NCI-H82 (cell line): ENCODE measurements around the gene FKBP1C.
"Not testable (repeated sequence)": the region's sequence is repeated elsewhere in the genome, so short reads cannot be mapped to it uniquely, and the experiment has no call there.

Experiments used
- DNase-seq: peaks from one replicate; lab custom pipeline; 2025; lab: John Stamatoyannopoulos, UW

The FKBP1C gene

GRCh38 chr6:63211343-63211742 is at the start of gene FKBP1C:
FKBP1C (plus strand) TSS chr6:63211469.
- DNase-seq, result not testable (repeated sequence)

DNA sequence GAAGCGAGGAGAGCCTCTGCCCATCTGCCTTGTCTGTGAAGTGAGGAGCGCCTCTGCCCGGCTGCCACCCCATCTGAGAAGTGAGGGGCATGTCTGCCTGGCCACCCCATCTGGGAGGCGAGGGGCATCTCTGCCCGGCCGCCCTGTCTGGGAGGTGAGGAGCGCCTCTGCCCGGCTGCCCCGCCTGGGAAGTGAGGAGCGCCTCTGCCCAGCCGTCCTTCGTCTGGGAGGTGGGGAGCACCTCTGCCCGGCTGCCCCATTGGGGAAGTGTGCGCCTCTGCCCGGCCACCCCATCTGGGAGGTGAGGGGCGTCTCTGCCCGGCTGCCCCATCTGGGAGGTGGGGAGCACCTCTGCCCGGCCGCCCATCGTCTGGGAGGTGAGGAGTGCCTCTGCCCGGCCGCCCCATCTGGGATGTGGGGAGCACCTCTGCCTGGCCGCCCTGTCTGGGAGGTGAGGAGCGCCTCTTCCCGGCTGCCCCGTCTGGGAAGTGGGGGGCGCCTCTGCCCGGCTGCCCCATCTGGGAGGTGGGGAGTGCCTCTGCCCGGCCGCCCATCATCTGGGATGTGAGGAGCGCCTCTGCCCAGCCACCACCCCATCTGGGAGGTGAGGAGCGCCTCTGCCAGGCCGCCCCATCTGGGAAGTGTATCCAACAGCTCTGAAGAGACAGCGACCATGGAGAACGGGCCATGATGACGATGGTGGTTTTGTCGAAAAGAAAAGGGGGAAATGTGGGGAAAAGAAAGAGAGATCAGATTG is 47.0 kb upstream of the FKBP1C start:
- DNase-seq, result not testable (repeated sequence)

DNA sequence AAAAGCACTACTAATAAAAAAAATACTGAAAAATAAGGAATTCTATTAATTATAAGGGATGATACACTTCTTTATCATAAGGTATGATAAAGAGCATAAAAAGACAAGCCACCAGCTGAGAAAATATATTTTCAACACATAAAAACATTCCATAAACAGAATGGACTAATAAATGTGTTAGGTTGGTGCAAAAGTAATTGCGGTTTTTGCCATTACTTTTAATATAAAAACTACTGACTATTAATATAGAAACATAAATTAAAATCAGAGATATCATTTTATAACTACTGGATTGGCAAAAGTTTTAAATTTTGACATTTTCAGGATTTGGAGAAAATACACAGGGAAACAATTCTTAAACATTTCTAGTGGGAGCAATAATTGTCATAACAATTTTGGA is 37.1 kb upstream of the FKBP1C start:
- DNase-seq, result no peak

GRCh38 chr6:63176181-63176580 is 35.1 kb upstream of the FKBP1C start:
- no peak for DNase-seq

GRCh38 chr6:63180367-63180766 is 30.9 kb upstream of the FKBP1C start:
- no peak for DNase-seq

DNA sequence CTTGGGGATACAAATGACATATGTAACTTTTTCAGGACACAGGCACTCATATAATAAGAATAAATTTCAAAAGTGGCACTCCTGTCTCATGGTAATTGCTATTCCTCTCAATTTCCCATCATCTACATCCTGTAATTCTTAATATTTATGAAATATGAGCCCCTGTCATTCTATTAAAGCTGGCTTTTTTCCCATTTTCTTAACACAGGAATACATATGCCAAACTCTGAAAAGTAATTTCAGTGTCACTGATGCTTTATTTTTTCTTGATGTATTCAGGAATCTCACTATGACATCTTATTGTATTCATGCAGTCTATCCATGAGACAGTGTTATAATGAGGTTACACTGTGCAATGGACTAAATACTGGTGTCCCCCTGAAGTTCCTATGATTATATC is 24.3 kb upstream of the FKBP1C start:
- DNase-seq, result no peak

DNA sequence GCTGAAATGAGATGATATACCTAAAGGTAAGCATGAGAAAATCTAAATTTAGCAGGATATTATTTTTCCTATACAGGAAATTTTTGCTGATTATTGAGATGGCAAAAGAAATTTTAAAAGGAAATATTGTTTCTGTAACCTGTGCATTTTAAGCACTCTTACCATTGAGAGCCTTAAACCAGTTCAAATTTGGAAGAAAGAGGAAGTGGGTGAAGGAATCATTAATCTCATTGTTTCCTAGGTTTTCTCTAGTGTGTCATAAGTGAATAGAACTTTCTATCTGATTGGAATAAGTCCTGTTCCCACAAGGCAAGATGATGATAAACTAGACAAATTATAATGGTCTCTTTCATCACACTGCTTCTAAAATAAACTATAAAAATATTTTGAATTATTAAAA is 22.4 kb upstream of the FKBP1C start:
- no peak for DNase-seq

DNA sequence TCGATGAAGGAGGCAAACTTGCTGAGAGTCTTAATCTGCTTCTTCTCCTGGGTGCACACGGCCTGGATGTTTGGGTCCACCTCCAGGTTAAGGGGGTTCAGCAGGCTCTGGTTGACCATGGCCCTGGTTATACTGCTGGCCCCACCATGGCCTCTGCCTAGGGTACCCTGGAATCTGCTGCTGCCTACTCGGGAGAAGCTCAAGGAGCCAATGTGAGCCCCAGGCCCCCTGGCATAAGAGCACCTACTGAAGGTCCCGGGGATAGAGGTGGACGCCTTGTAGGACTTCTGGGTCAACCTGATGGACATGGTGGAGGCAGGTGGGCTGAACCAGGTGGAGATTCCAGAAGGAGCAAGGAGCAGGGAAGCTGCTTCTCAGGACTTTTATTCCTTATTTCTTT is 17.9 kb upstream of the FKBP1C start:
- no peak for DNase-seq

GRCh38 chr6:63197741-63198140 is 13.5 kb upstream of the FKBP1C start:
- no peak for DNase-seq

GRCh38 chr6:63213325-63213724 is 2.1 kb downstream of the FKBP1C start:
- DNase-seq, result no peak

GRCh38 chr6:63214816-63215215 is 3.5 kb downstream of the FKBP1C start:
- DNase-seq, result no peak

DNA sequence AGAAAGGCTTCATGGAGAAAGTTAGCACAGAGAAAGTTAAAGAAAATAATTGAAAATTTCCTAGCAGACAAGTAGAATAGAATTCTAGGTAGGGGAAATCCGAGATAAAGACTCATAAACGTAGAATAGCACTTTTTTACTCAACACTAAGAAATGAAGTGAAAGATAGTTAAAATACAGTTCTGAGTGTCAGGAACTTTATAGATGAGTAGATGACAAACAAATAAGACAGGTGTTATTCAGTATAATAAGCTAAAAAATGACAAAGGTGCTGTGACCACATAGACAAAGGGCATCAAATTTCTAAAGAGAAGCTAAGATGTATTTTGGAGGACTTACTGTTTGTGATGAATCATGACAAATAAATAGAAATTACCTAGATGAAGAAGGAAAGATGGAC is 12.9 kb downstream of the FKBP1C start:
- DNase-seq, result no peak

DNA sequence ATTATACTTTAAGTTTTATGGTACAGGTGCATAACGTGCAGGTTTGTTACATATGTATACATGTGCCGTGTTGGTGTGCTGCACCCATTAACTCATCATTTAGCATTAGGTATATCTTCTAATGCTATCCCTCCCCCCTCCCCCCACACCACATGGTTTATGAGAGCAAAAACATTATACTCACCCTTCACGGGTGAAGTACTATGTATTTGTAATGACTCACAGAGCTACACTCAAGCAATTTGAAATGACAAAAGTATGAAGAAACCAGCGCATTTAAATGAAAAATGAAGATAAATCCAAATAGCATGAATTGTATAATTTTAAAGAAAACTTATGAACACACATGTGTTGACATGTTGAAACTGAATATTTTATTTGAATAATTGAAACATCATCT is 14.7 kb downstream of the FKBP1C start:
- not testable (repeated sequence) for DNase-seq

DNA sequence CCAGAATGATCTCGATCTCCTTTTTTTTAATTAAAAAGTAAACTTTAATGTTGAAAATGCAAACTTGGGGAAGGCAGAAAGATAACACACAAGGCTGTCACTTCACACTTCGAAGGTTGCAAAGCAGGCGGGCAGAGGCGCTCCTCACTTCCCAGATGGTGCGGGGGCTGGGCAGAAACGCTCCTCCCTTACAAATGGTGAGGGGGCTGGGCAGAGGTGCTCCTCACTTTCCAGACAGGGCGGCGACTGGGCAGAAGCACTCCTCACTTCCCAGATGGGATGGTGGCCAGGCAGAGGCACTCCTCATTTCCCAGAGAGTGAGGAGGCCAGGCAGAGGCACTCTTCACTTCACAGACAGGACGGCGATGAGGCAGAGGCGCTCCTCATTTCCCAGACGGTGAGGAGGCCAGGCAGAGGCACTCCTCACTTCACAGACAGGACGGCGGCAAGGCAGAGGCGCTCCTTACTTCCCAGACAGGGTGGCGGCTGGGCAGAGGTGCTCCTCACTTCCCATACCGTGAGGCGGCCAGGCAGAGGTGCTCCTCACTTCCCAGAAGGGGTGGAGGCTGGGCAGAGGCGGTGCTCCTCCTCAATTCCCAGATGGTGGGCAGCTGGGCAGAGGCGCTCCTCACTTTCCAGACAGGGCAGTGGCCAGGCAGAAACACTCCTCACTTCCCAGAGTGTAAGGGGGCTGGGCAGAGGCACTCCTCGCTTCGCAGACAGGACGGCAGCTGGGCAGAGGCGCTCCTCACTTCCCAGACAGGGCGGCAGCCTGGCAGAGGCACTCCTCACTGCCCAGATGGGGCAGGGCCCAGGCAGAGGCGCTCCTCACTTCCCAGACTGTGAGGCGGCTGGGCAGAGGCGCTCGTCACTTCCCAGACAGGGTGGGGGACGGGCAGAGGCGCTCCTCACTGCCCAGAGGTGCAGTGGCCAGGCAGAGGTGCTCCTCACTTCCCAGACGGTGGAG is 16.9 kb downstream of the FKBP1C start:
- DNase-seq, result not testable (repeated sequence)

DNA sequence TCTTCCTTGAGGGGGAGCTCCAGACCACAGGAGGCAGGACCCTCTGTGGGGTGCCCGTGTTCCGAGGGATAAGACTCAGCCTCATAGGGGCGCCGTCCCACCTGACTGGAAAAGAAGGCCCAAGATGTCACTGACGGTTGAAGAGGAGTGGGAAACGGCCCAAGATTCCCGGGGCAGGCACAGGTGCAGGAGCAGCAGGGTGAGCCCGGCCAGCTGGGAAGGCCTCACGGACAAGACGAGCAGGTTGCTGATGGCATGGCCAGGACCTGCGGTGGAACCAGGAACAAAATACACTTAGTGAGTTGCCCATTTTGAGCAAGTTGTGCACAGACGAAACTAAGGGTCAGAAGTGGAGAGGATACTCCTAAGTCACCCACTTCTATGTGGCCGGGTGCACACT is 18.8 kb downstream of the FKBP1C start:
- DNase-seq, result not testable (repeated sequence)

- DNase-seq, result not testable (repeated sequence)
Observed at GRCh38 chr6:63230511-63230910, 19.2 kb downstream of the FKBP1C start.

DNA sequence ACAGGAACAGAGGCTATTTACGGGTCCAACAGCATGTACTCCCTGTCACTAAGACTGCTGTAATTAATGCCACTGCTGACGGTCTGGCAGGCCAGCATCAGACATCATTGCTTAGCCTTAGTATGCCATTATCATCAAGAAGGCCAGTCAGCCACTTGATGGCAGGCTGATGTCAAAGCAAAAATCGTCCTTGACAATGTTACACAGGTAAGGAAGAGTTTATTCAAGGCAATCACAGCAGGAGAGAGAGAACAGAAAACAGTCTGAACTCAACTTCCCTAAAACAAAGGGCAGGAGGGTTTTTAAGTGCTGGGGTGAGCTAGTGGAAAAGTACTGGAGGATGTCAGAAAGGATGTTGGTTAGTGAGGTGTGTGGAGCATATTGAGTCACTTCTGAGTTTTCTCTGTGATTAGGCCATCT is 25.1 kb downstream of the FKBP1C start:
- no peak for DNase-seq

GRCh38 chr6:63245420-63245819 is 34.2 kb downstream of the FKBP1C start:
- no peak for DNase-seq

DNA sequence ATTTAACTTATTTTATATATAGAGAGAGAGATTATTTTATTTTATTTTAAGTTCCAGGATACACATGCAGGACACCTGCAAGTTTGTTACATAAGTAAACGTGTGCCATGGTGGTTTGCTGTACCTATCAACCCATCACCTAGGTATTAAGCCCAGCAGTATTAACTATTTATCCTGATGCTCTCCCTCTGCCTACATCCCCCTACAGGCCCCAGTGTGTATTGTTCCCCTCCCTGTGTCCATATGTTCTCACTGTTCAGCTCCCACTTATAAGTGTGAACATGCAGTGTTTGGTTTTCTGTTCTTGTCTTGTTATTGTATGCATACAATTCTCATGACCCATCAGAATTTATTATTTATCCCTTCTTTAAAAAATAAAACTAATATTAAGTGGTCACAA is 34.6 kb downstream of the FKBP1C start:
- DNase-seq, result peak; percentile 61

DNA sequence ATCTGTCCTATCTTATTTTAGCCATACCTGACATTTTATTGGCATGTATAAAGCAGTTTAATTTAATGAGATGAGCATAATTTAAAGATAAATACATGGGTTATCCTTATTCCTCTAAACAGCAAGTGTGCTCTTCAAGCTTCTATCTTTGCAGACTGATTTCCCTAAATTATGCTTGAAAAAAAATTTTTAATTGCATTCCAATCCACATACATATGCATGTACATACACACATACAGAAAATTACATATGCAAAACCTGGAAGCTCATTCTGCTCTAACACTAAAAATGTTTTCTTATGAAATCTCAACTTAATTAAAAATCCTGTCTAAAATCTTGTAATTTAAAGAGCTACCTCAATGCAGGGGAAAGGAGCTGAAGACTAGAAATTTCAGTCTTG is 35.3 kb downstream of the FKBP1C start:
- no peak for DNase-seq

GRCh38 chr6:63249875-63250482 is 38.7 kb downstream of the FKBP1C start:
- DNase-seq, result no peak

DNA sequence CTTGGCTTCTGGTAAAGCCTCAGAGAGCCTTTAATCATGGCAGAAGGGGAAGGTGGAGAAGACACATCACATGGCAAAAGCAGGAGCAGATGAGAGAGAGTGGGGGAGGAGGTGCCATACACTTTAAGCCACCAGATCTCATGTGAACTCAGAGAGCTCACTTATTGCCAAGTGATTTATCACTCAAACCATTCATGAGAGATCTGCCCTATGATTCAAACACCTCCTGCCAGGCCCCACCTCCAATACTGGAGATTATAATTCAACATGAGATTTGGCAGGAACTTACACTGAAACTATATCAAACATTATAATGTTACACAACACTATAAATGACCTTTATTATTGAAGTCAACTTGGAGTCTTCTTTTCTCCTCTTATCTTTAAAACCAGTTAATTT is 47.9 kb downstream of the FKBP1C start:
- peak; percentile 9 for DNase-seq

- DNase-seq, result no peak
Observed at GRCh38 chr6:63261820-63262219, 50.6 kb downstream of the FKBP1C start.
